SU-DHL-6 (cell line): ENCODE data around the gene AGAP1.

ENCODE experiments used
- H2AFZ ChIP-seq: fragments of 200-600 bp; sonication (generic); 2 replicates; pipeline ENCODE4 v1.6.1; 2014; ENCODE audit warnings: low read depth, mild to moderate bottlenecking, moderate library complexity, mixed read lengths, antibody characterized with exemption, low read length; ENCODE audit not compliant: severe bottlenecking
- H3F3A ChIP-seq: fragments of 200-600 bp; shearing (Covaris generic); 2 replicates; pipeline ENCODE4 v1.6.0; 2016; ENCODE audit warnings: antibody characterized with exemption, mild to moderate bottlenecking; ENCODE audit not compliant: insufficient read depth
- H3K27ac ChIP-seq: fragments of 200-600 bp; sonication (generic); 2 replicates; pipeline ENCODE4 v1.5.1; 2016; ENCODE audit warnings: low read depth, mild to moderate bottlenecking, low read length, moderate library complexity, mixed read lengths
- H3K27me3 ChIP-seq: fragments of 200-600 bp; sonication (generic), shearing (Covaris generic); 2 replicates; pipeline ENCODE4 v1.6.0; 2014; ENCODE audit warnings: mild to moderate bottlenecking, low read length
- H3K36me3 ChIP-seq: fragments of 200-600 bp; sonication (generic); 2 replicates; pipeline ENCODE4 v1.6.1; 2014; ENCODE audit warnings: mild to moderate bottlenecking, low read length, mixed read lengths
- H3K4me2 ChIP-seq: fragments of 300-600, 200-600 bp; shearing (Covaris generic), sonication (generic); 2 replicates; pipeline ENCODE4 v1.6.0; 2014; ENCODE audit warnings: low read length, low read depth, mild to moderate bottlenecking; ENCODE audit not compliant: poor library complexity, severe bottlenecking
- H3K4me3 ChIP-seq: fragments of 200-600 bp; sonication (generic); 2 replicates; pipeline ENCODE4 v1.5.1; 2014; ENCODE audit warnings: antibody characterized with exemption, low read length, mild to moderate bottlenecking, mixed read lengths; ENCODE audit not compliant: insufficient read depth, poor library complexity, severe bottlenecking
- H3K79me2 ChIP-seq: fragments of 200-600 bp; sonication (generic); 2 replicates; pipeline ENCODE4 v1.6.1; 2014; ENCODE audit warnings: mild to moderate bottlenecking, low read length, moderate library complexity; ENCODE audit not compliant: insufficient read depth
- H3K9ac ChIP-seq: fragments of 200-600 bp; sonication (generic); 2 replicates; pipeline ENCODE4 v1.7.0; 2014; ENCODE audit warnings: mild to moderate bottlenecking, low read length
- H3K9me2 ChIP-seq: fragments of 200-600 bp; sonication (generic); replicated peaks from 2 replicates; pipeline ENCODE4 v1.6.1; 2014; ENCODE audit warnings: low read length; ENCODE audit not compliant: insufficient read depth
- H3K9me3 ChIP-seq: fragments of 200-600 bp; sonication (generic); 2 replicates; pipeline ENCODE4 v1.6.1; 2014; ENCODE audit warnings: low read length, mixed read lengths; ENCODE audit not compliant: insufficient read depth
- H4K20me1 ChIP-seq: fragments of 200-600 bp; sonication (generic); 2 replicates; pipeline ENCODE4 v1.6.1; 2014; ENCODE audit warnings: low read depth, mild to moderate bottlenecking, antibody characterized with exemption, low read length, moderate library complexity, mixed read lengths
- CTCF ChIP-seq: fragments of 200-600 bp; sonication (generic); IDR thresholded peaks from one replicate; pipeline ENCODE4 v1.5.1; 2017; ENCODE audit warnings: antibody characterized with exemption, mild to moderate bottlenecking, low read length, moderate library complexity; ENCODE audit not compliant: insufficient read depth, poor library complexity, severe bottlenecking
- EZH2phosphoT487 ChIP-seq: fragments of 200-600 bp; sonication (generic), shearing (Covaris generic); conservative IDR thresholded peaks from 2 replicates; pipeline ENCODE4 v1.6.1; 2018; ENCODE audit warnings: mild to moderate bottlenecking, antibody characterized with exemption, low read length, moderate library complexity, mixed read lengths

The AGAP1 gene

GRCh38 chr2:235677276-235677788 is 183.5 kb downstream of the AGAP1 start:
- Histone ChIP-seq H4K20me1 (no peaks in the 10 kb centered on the region), H3K79me2 (no peaks in the 10 kb centered on the region)

DNA sequence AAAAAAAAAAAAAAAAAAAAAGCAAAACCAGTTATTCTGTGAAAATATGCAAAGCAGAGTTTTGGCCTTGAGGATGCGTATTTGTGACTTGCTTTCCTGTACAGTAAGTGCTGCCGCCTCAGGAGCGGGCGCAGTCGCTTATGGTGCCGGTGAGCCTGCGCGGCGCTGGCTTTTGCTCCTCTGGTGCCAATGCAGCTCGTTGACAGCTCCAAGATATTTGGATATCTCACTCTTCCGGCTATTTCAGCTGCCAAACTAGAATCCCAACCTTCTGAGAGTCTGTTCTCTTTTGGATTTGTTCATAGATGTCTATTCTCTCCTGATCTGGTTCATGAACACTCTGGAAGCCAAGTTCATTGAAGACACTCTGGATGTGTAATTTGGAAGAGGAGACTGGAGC is 184.1 kb downstream of the AGAP1 start:
- no peaks in the 10 kb centered on the region for H4K20me1 ChIP-seq
- H3K36me3 ChIP-seq: no peaks in the 10 kb centered on the region
- no peak for TF ChIP-seq CTCF
- TF ChIP-seq EZH2phosphoT487: no peak
- no peaks in the 10 kb centered on the region for H3K9me2 ChIP-seq
- H3K4me3 ChIP-seq: no peak overlapping the region
- H3K79me2 ChIP-seq: no peaks in the 10 kb centered on the region
- H3F3A ChIP-seq: no peaks in the 10 kb centered on the region
- H2AFZ ChIP-seq: no peak overlapping the region
- no peak overlapping the region for H3K4me2 ChIP-seq
- H3K27me3 ChIP-seq: no peaks in the 10 kb centered on the region
- no peak overlapping the region for H3K9ac ChIP-seq
- H3K9me3 ChIP-seq: no peaks in the 10 kb centered on the region
- H3K27ac ChIP-seq: no peak overlapping the region

More at GRCh38 chr2:235677276-235677788, 183.5 kb downstream of the AGAP1 start:
- Histone ChIP-seq H3K9me3 (no peaks in the 10 kb centered on the region), H2AFZ (no peak overlapping the region), H3F3A (no peaks in the 10 kb centered on the region), H3K4me3 (no peak overlapping the region), H3K9ac (no peak overlapping the region), H3K36me3 (no peaks in the 10 kb centered on the region), H3K27me3 (no peaks in the 10 kb centered on the region), H3K4me2 (no peak overlapping the region), H3K27ac (no peak overlapping the region), H3K9me2 (no peaks in the 10 kb centered on the region)
- TF ChIP-seq EZH2phosphoT487: no peak
- TF ChIP-seq CTCF: no peak

DNA sequence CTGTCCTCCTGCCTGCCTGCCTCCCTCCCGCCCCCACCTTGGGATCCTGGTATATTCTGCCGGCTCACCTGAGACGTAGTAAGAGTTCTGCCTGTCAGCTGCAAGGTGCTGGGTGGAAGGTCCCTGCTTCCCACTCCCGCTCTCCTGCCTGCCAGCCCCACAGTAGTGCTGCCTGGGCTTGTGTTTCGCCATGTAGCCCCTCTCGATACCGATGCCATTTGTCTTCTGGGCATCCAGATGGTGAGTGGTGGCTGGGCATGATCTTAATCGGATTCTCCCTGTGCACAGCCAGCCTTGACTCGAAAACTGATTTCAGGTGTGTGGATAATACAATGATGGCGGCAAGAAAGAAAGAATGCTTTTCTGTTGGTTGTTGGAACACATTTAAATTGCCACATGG is 184.9 kb downstream of the AGAP1 start:
- Histone ChIP-seq H3K27ac (no peak overlapping the region), H3K9me2 (no peaks in the 10 kb centered on the region), H3K4me2 (no peak overlapping the region), H3K36me3 (no peaks in the 10 kb centered on the region), H3K4me3 (no peak overlapping the region), H2AFZ (no peak overlapping the region), H3K9me3 (no peaks in the 10 kb centered on the region), H3K79me2 (no peaks in the 10 kb centered on the region), H3K9ac (no peak overlapping the region), H3F3A (no peaks in the 10 kb centered on the region), H4K20me1 (no peaks in the 10 kb centered on the region), H3K27me3 (no peaks in the 10 kb centered on the region)
- no peak for TF ChIP-seq EZH2phosphoT487
- TF ChIP-seq CTCF: no peak
